Ramos (cell line): ENCODE results near the gene SWAP70.

ENCODE experiments used
- in situ Hi-C: fragments of 300-500 bp; cut with MboI; formaldehyde crosslinking; loops from one replicate; pipeline ENCODE4 v1.14.3; 2022; ENCODE audit warnings: low sequenced_read_pairs; ENCODE audit not compliant: unreplicated experiment

Gene SWAP70

DNA sequence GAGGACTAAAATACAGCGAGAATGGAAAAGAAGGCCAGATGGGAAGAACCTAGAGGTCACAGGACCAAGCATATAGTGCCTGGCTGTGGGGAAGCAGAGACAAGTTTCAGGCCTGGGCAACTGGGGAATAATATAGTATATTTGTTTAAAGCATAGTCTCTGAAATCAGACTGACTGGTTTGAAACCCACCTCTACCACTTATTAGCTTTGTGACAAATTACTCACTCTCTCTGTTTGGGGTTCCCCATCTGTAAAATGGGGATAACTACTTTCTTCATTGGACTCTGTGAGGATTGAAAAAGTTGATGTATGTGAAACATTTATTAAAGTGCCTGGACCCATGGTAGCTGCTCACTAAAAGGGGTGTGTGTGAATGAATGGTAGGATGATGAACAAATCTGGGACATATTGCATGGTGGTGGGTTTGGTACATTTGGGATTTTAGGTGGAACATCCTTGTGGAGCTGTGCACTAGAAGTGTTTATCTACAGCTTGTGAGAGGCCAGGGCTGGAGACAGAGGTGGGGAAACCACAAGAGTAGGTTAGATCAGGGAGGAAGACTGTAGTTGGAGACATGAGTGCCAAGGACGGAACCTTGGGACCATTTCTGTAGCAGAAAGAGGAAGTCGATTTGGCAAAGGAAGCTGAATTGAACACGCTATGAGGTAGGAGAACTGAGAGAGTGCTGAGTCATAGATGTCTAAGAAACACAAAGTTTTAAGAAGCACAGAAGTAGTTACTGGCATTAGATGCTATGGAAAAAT is 52.6 kb downstream of the SWAP70 start:
- in situ Hi-C loops: no loop called here

DNA sequence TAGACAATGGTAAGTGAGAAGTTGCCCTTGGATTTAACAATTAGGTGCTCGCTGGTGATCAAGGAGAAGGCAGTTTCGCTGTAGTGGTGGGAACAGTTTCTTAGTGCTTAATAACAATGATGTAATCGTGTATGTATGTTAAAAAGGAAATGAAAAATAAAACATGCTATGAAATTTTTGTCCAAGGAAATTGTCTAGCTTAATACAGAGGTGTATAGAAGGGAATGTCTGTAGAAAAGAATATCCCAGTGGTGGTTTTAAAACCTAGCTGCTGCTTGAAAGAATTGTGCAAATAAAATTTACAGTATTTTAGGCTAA is 53.1 kb downstream of the SWAP70 start:
- in situ Hi-C loops: no loop called here

DNA sequence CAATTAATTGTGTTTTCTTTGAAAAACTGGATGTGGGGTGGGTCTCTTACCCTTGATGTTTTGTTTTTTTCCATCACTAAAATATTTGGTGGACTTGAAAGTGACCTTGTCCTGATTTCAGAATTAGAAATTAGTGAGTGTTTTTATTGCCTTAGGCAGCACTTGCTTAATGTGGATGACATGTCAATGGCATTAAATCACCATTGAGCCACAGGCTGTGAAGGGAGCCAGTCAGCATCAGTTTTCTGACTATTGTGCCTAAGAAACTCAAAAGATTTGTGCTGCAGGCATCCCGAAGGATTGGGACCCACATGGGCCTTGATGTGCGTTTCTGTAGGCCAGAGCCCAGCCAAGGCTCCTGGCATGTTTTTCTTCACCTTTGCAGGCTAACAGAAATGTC is 53.8 kb downstream of the SWAP70 start:
- in situ Hi-C loops: no loop called here

DNA sequence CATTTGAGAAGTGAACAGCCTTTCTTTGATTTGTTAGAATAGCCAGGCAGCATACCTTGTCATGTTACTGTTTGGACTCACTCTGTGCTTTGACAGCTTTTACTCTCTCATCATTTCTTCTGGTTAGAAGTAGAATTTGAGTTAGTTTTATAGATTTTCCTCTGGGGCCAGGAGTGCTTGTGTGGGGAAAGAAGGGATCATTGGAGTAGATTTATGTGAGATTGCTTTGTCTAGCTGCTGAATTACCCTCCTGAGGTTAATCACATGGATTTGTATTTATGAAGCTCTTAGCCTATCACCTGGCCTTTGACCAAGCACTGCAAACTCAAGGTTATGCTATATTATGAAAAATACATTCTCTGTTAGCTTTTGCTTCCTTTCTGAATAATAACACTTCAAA is 54.3 kb downstream of the SWAP70 start:
- in situ Hi-C loops: no loop called here

DNA sequence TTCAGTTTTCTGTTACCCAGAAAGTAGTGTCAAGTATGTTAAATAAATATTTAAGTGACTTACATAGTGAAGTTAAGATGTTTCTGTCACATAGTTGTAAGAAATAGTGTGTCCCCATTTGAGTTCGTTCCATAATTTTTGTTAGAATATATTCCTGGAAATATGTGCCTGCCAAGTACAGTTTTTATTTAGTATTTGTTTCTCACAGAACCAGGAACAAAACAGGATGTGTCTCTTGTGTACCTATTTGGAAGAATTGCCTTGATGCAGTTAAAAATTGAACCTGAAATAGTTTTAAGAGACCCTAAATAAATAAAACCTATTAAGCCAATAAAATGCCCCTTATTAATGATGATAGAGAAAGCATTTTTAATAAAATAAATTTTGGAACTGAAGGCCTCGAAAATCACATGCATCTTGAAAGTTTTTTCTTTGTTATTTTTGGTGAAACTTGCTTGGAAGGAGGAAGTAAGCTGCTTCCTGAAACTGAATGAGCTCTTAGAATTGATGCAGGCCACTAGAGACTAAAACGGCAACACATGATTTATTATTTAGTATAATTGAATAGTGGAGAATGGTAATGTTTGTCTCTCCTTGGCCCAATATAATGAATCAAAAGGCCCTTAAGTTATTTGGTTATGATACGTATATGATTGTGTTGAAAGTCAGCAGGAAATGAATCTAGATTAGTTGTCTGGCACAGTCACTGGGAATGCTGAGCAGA is 55.9 kb downstream of the SWAP70 start:
- in situ Hi-C loops: no loop called here

DNA sequence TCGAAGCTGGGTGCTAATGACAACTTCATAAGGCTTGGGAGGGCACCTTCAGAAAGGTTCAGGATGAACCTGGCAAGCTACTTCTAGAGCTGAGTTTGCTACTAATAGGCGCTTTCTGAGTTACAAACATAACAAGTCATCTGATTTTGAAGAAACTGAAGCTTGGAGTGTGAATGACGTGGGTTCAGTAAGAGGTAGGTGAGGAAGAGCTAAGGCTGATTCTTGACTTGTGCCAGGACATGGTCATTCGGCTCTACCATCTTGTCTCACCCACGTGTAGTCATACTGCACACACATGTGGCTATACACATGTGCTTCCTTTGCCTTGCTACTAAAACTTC is 56.4 kb downstream of the SWAP70 start:
- in situ Hi-C loops: no loop called here

DNA sequence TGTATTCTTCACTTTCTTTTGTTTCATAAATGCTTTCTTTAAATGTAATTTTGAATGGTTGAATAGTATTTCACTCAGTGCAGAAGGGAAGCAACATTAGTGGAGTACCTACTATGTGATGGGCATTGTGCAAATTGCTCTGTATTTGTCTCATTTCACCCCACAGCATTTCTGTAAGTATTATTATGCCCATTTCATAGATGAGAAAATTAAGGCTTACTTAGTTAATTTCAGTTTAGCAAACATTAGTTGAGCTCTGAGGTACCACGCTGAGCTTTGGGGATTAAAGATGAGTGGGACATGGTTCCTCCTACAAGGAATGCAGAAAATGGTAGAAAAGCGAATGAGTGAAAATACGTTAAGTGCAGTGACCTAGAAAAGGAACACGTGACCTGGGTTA is 58.1 kb downstream of the SWAP70 start:
- in situ Hi-C loops: no loop called here

DNA sequence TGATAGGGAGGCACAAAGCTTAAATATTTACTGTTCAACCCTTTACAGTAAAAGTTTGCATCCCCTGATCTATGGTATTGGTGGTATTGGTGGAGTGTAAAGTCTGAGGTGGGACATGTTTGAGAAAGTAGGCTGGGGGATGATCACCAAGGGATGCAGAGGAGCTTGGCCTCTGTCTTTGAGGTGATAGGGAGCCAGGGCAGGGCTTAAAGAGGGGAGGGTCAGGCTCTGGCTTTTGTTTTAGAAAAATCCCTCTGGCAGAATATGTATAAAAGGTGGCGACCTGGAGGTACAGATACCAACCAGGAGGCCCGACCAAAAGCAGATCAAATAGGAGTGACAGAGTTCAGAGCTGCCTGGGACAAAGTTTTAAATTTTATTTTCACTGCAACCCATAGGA is 59.0 kb downstream of the SWAP70 start:
- in situ Hi-C loops: no loop called here

DNA sequence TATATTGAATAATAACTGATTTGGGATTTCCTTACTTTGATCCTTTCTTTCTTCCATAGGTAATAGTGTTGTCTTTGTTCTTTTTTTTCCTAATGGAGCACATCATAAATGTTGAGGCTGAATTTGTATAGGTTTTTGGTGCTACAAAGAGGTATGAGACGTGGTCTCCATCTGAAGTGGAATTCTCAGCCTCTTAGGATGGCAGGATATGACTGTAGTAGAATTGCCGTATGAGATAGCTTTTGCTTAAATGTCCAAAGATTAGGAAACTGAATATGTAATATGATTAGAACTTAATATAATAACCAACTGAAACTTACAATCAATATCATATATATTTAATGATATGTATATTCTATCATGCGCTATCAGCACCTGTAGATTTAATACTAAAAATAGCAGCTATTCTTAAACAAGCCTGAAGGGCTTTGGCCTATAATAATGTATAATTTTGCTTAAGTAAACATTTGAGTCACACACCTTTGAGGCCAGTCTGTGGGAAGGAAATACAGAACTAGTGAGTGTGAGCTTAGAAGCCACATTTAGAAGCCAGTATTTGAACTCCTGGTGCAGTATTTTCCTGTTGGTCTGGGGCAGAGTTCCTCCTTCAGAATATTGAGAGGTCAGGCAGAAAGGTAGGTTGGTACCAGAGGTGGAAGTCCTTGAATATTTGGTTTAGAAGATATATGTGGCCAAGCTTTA is 62.6 kb downstream of the SWAP70 start:
- in situ Hi-C loops: no loop called here

DNA sequence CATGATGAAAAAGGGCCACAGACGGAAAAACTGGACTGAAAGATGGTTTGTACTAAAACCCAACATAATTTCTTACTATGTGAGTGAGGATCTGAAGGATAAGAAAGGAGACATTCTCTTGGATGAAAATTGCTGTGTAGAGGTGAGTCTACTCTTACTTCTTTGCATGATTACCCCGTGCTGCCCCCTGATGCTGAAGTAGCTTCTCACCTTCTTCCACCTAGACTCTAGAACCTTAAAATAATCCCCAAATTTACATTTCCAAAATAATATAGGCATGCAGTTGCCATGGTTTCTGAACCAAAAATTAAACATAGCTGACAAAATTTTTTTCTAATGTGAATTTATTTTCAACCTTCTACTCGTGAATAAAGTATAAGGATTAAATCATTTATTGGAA is 64.2 kb downstream of the SWAP70 start:
- in situ Hi-C loops: no loop called here

DNA sequence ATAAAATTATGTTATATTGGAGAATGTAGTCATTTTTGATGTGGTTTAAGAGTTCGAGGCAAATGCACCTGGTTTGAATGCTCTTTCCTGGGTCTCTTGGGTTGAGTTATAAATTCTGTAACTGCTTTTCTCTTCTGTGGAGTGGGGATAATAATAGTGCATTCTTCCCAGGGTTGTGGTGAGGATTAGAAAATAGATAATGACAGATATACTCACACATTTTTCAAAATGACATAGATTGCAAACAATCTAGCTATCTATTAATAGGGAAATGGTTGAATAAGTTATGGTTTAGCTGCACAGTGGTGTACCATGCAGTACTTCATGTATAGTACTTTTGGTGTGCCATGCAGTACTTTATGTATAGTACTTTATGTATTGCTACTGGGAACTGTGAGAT is 67.4 kb downstream of the SWAP70 start:
- in situ Hi-C loops: no loop called here

DNA sequence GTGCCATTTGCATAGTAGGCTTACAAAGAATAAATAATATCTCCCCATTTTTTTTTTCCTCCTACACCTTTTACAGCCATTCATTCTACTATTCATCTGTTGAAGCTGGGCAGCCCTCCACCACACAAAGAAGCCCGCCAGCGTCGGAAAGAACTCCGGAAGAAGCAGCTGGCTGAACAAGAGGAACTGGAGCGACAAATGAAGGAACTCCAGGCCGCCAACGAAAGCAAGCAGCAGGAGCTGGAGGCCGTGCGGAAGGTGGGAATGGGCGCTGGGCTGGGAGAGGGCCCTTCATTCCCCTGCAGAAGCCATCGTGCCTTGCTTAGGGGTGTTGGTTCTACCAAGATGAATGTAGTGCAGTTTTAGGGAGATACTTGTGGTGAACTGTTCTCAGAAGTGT is 68.6 kb downstream of the SWAP70 start:
- in situ Hi-C loops: no loop called here

DNA sequence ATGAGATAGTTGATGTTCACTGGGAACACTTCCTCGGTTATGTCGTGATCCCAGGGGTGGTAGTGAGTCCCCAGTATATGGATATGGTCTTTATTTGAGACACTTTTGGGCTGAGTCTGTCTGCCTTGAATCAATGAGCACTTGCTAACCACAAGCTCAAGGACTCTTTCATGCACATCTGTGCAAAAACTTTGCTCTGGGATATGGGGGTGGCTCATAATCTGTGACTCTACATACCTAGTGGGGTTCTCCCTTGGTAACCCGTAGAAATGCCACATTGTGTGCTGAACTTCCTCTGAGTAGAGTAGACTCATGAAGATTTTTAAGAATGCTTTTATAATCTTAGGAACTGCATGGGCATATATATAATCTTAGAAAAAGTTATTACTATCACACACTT is 69.3 kb downstream of the SWAP70 start:
- in situ Hi-C loops: no loop called here

DNA sequence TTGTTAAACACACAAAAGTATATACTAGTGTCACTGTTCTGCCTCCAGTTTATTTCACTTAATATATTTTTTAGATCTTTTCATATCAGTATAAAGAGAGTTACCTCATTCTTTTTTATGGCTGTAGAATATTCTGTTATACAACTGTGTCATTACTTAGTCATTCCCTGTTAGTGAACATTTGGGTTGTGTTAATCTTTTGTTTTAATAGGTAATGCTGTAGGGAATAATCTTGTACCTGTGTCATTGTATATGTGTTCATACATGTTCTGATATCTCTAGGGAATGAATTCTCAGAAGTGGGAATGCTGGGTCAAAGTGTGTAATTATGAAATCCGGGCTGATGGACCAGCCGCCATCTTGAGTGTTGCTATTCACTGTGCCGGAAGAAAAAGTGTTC is 71.4 kb downstream of the SWAP70 start:
- in situ Hi-C loops: no loop called here

DNA sequence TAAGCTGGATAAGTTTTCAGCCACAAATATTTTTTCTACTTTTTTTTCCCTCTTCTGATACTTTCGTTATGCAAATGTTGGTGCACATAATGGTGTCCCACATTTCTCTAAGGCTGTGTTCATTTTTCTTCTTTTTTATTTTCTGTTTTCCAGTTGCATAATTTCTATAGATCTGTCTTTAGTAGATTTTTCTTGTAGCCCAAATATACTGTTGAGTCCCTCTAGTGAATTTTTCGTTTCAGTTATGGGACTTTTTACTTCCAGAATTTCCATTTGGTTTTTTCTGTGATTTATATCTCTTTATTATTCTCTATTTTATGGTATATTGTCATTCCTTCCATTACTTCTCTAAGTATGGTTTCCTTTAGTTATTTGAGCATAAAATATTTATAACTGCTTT is 72.0 kb downstream of the SWAP70 start:
- in situ Hi-C loops: no loop called here

DNA sequence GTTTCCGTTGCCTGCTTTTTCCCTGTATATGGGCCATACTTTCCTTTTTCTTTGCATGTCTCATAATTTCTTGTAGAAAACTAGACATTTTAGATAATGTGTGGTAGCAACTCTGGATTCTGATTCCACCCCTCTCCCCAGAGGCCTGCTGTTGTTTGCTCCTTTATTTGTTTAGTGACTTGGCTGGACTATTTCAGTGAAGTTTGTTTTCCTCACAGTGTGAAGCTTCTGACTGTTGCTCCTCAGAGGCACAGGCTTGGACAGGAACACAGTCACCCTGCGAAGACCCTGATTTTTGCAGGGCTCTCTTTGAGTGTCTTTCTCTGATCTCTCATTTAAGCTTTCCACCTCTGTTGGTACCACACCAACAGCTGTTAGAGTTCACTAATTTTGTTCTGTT is 72.5 kb downstream of the SWAP70 start:
- in situ Hi-C loops: no loop called here

DNA sequence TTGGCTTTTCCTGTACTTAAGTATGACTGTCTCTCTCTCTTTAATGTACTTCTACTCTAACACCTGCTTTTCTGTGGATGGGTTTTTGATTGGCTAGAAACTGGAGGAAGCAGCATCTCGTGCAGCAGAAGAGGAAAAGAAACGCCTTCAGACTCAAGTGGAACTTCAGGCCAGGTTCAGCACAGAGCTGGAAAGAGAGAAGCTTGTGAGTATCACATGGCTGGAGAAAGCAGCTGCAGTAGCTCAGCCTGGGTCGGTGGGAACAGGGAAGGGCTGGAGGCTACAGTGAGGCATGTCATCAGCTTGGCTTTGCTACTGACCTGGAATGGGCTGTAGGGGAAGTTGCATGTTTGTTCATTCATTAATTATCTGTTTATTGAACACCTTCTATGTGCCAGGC is 74.2 kb downstream of the SWAP70 start:
- in situ Hi-C loops: no loop called here

DNA sequence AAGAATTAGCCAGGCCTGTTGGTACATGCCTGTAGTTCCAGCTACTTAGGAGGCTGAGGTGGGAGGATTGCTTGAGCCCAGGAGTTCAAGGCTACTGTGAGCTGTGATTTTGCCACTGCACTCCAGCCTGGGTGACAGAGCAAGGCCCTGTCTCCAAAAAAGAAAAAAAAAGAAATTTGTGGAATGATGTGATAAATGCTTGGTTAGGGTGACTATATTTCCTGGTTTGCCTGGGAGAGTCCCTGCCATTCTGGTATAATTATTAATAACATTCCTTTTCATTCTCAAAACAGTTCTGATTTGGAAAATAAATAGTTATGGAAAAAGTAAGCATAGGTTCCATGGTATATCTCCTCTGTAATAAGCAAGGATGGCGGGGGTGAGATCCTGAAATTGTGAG is 74.8 kb downstream of the SWAP70 start:
- in situ Hi-C loops: no loop called here

DNA sequence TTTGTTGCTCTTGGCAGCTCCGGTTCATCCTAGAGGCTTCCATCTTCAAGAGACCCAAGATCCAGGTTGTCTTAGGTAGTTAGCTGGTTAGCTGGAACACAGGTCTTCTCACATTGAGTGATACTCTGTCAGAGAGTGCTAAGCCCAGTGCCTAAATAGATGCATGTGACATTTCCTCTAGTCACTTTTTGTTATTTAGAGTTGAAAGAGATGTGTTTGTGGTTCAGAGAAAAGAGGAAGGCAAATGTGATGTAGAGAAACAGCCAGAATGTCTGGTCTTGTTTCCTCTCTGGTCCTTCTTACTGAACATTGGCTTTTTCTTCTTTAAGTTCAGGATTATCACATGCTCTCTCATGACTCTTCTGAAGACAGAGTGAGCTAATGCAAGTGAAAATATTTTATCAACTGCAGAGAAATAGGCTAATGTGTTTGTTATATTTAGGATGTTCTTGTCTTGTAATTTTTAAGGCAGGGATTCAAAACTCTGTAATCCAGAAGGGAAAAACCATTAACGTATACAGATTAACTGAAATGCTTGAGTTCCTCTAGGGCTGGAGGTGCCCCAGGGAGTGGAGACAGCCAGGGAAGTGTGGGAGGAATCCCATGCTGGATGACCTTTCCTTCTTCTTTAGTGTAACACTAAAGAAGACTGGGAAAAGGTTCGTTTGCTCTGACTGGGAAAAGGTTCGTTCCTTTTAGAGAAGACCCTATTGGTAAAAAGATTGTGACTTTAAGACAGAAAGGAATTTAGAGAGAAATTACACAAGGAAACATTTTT is 75.4 kb downstream of the SWAP70 start:
- in situ Hi-C loops: no loop called here

DNA sequence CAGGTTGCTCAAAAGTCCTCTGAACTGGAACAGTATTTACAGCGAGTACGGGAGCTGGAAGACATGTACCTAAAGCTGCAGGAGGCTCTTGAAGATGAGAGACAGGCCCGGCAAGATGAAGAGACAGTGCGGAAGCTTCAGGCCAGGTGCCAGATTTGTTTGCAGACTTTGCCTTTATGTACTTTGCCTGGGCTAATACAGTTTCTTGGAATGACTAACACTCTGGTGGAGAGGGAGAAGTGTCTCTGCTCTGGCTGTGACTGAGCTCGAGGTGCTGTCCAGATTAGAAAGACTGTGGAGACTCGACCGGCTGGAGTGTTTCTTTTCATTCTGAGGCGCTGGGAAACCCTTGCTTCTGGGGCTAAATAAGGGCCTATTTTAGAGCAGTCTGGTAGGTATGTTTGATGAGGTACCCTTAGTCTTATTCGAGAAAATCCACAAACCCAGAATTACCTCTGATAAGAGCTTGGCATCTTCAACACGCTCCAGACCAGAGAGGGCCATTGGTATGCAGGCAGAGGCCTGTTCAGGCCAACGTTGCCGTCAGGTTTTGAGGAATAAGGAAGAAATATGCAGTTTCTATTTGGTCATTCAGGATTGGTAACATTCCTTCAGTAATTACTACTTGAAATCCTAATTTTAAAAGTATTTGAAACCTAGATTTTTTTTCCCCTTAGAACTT is 76.5 kb downstream of the SWAP70 start:
- in situ Hi-C loops: loop anchor here (5.0 kb wide), 1 partner anchor 43 kb away; no protein-coding TSS in a partner anchor
